ENCODE measurements around the gene AGK. TPM values are rescaled to one million over a fixed set of nuclear protein-coding genes. Genes with fewer than 3 reads are reported as not detected.

Gene AGK
- total and polyA plus RNA-seq, 4 donors, result 7.2 to 13.6 (median 8.9) TPM

GRCh38 chr7:141537906-141538305 lies 13.3 kb upstream of the AGK start:
- Histone ChIP-seq H3K9me3 (ENCODE audit: control insufficient read depth in 4 of 4, low read length in 3 of 4) (no peaks in the 10 kb centered on the region), H3K9ac (ENCODE audit: low read depth in 1 of 2, low read length in 2 of 2) (no peak overlapping the region), H3K4me1 (ENCODE audit: control insufficient read depth in 4 of 4, insufficient read depth in 4 of 4, low read length in 3 of 4) (no peaks in the 10 kb centered on the region), H3K27me3 (ENCODE audit: control insufficient read depth in 4 of 4, insufficient read depth in 4 of 4, low read length in 3 of 4) (peaks cover 0 to 7% (median 0%) of the 10 kb centered on the region in 4 donors), H3K36me3 (ENCODE audit: control insufficient read depth in 4 of 4, insufficient read depth in 3 of 4, low read depth in 1 of 4, low read length in 3 of 4) (no peaks in the 10 kb centered on the region), H3K4me3 (ENCODE audit: low read depth in 1 of 3, low read length in 3 of 3) (no peak overlapping the region), H3K27ac (ENCODE audit: low read depth in 1 of 2, low read length in 2 of 2) (no peak overlapping the region)
- no peak for DNase-seq (ENCODE audit: low spot score)
- no peak for TF ChIP-seq SP1 (IDR thresholded peaks at IDR 0.05)
- TF ChIP-seq HNF4G (IDR thresholded peaks at IDR 0.05), result no peak
- TF ChIP-seq HNF4A (conservative IDR thresholded peaks at IDR 0.05), result no peak
- no peak for TF ChIP-seq FOXA2 (IDR thresholded peaks at IDR 0.05)
- no peak for TF ChIP-seq REST (IDR thresholded peaks at IDR 0.05)
- TF ChIP-seq GABPA (IDR thresholded peaks at IDR 0.05 in 1 of 2, conservative IDR thresholded peaks at IDR 0.05 in 1 of 2), result no peak
- no peak for TF ChIP-seq CTCF (IDR thresholded peaks at IDR 0.05; ENCODE audit: low read depth, low read length, missing input control)
- no peak for TF ChIP-seq NR2F2 (IDR thresholded peaks at IDR 0.05)
- TF ChIP-seq ATF3 (IDR thresholded peaks at IDR 0.05), result no peak
- TF ChIP-seq JUND (IDR thresholded peaks at IDR 0.05), result no peak
- TF ChIP-seq TAF1 (conservative IDR thresholded peaks at IDR 0.05), result no peak
- no peak for TF ChIP-seq EGR1 (IDR thresholded peaks at IDR 0.05; ENCODE audit: low read depth in 2 of 2)
- TF ChIP-seq ZBTB33 (IDR thresholded peaks at IDR 0.05), result no peak
- no peak for TF ChIP-seq FOXA1 (IDR thresholded peaks at IDR 0.05)
- TF ChIP-seq RAD21 (IDR thresholded peaks at IDR 0.05), result no peak
- TF ChIP-seq RXRA (IDR thresholded peaks at IDR 0.05), result no peak
- TF ChIP-seq YY1 (IDR thresholded peaks at IDR 0.05), result no peak

GRCh38 chr7:141541375-141541774 lies 9.8 kb upstream of the AGK start:
- Histone ChIP-seq H3K9ac (ENCODE audit: low read depth in 1 of 2, low read length in 2 of 2) (no peak overlapping the region), H3K4me3 (ENCODE audit: low read depth in 1 of 3, low read length in 3 of 3) (no peak overlapping the region), H3K27ac (ENCODE audit: low read depth in 1 of 2, low read length in 2 of 2) (no peak overlapping the region), H3K9me3 (ENCODE audit: control insufficient read depth in 4 of 4, low read length in 3 of 4) (no peaks in the 10 kb centered on the region), H3K36me3 (ENCODE audit: control insufficient read depth in 4 of 4, insufficient read depth in 3 of 4, low read depth in 1 of 4, low read length in 3 of 4) (no peaks in the 10 kb centered on the region), H3K27me3 (ENCODE audit: control insufficient read depth in 4 of 4, insufficient read depth in 4 of 4, low read length in 3 of 4) (peaks cover 0 to 7% (median 0%) of the 10 kb centered on the region in 4 donors), H3K4me1 (ENCODE audit: control insufficient read depth in 4 of 4, insufficient read depth in 4 of 4, low read length in 3 of 4) (no peaks in the 10 kb centered on the region)
- no peak for DNase-seq (ENCODE audit: low spot score)
- WGBS, result 67% methylated on average over 2 of the region's 2 CpGs
- TF ChIP-seq TAF1 (conservative IDR thresholded peaks at IDR 0.05) (no peak), ZBTB33 (IDR thresholded peaks at IDR 0.05) (no peak), YY1 (IDR thresholded peaks at IDR 0.05) (no peak), JUND (IDR thresholded peaks at IDR 0.05) (no peak), SP1 (IDR thresholded peaks at IDR 0.05) (no peak), EGR1 (IDR thresholded peaks at IDR 0.05; ENCODE audit: low read depth in 2 of 2) (no peak), FOXA2 (IDR thresholded peaks at IDR 0.05) (no peak), ATF3 (IDR thresholded peaks at IDR 0.05) (no peak), MAX (IDR thresholded peaks at IDR 0.05) (no peak), HNF4A (conservative IDR thresholded peaks at IDR 0.05) (no peak), RXRA (IDR thresholded peaks at IDR 0.05) (no peak), GABPA (IDR thresholded peaks at IDR 0.05 in 1 of 2, conservative IDR thresholded peaks at IDR 0.05 in 1 of 2) (no peak), RAD21 (IDR thresholded peaks at IDR 0.05) (no peak), FOXA1 (IDR thresholded peaks at IDR 0.05) (no peak), CTCF (IDR thresholded peaks at IDR 0.05; ENCODE audit: low read depth, low read length, missing input control) (no peak)
